CD4-positive, alpha-beta T cell treated with Interleukin-17A for 4 hours (primary cell): Measurements from ENCODE around the gene ITK.

ENCODE experiments used
- DNase-seq: peaks from one replicate; pipeline ENCODE4 v3.0.0-alpha.2; 2020; ENCODE audit warnings: mixed read lengths

Gene ITK

DNA sequence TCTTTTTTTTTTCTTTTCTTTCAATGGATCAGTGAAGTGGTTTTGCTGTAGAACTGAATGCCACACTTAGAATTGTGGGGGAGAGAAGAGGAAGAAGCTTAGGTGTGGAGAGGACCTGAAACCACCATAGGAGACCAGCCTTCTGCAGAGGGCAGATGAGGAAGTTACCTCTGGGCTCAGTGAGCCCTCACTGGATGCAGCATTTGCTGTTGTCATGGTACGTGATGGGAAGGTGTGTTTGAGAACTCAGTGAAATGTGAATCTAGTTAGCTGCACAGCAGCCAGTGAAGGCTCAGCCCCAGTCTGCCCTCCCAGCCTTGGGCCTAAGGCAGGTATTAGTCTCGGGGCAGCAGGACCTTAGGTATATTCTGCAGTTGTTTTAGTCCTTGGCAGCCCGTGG, 102.8 kb downstream of the ITK start:
- peak; percentile 50 for DNase-seq

DNA sequence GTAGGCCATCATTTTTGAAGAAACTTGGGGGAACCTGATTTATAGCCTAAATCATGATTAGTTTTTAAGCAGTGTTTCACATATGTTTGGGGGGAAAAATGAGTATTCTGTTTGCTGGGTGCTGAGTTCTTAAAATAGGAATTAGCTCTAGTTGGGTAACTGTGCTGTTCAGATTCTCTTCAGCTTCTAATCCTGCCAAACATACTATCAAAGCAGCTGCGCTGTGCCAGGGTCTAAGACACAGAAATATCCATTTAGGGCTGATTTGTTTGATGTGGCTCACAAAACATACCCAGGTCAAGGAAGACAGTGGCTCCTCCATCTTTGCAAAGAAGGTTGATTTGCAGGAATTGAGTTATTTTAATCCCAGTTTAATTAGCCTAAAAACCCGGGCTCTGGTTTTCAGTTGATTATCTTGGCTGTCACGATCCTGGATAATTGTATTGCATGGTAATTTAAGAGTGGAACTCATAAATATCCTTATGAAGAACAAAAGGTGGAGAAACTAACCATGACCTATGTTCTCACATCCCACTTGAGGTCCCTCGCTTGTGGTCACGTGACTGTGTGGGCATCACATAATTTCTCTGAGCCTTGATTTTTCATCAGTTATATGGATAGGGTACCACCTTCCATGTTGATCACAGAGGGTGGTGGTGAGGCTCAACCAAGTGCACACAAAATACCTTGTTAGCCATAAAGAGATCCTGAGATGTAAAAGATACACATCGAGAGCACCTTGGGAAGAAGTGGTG, 104.0 kb downstream of the ITK start:
- no peak for DNase-seq

GRCh38 chr5:157285310-157286035, 104.8 kb downstream of the ITK start:
- DNase-seq: no peak

DNA sequence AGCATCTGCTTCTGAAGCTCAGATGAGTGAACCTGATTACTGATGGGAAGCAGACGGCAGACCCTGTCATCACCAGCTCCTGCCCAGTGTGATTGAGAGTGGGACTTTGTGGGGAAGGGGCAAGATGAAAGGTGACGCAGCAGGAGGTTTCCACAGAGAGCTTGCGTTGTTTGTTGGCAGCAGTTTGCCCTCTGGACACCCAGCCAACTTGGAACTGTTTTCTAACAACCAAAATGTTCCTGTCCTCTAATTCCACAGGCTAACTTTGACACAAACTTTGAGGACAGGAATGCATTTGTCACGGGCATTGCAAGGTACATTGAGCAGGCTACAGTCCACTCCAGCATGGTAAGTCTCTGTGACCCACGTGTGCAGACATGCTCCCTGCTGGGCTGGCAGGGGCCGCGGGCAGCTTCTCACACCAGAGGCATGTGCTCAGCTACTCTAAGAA, 106.1 kb downstream of the ITK start:
- DNase-seq: no peak

- no peak for DNase-seq
Observed at GRCh38 chr5:157288405-157289163, 107.9 kb downstream of the ITK start.

- DNase-seq: no peak
Observed at GRCh38 chr5:157289164-157289819, 108.7 kb downstream of the ITK start.

DNA sequence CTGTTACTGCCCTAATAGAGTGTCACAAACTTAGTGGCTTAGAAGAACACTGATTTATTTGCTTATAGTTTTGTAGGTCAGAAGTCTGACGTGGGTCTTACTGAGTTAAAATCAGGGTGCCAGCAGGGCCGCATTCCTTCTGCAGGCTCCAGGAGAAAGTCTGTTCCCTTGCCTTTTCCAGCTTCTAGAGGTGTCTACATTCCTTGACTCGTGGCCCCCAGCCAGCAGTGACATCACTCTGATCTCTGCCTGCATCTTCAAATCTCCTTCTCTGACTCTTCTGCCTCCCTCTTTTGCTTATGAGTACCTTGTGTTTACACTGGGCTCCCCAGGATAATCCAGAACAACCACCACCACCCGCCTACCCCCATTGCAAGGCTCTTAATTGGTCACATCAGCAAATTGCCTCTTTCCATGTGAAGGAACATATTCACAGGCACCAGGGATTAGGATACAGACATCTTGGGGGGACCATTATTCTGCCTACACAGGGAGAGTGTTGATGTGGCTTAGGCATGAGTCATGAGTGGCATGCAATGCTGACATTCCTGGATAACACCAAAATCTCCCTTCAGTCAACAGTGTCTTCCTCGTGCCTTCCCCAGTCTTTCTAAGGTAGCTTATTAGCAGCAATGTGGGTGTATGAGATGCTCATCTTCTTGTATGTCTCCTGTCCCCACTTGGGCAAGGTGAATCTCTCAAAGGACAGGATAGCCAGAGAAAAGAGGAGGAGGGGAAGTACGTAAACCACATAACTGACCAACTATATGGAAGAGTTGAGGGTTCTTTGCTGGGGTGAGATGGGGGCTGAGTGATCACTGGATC, 109.7 kb downstream of the ITK start:
- DNase-seq: peak; percentile 37

GRCh38 chr5:157290981-157291711, 110.5 kb downstream of the ITK start:
- DNase-seq: no peak

DNA sequence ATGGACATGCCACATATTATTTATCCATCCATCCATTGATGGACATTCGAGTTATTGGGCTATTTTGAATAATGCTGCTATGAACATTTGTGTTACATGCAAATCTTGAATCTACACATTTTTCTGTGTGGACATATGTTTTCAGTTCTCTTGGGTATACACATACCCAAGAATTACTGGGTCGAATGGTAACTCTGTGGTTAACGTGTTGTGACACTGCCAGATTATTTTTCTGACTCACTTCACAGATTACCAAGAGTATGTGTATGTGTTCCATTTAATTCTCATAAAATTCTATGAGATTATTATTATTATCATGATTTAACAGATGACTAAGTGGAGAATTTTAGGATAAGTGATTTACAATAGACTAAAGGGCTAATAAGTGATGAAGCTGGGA, 112.0 kb downstream of the ITK start:
- no peak for DNase-seq

GRCh38 chr5:157294407-157295091, 113.9 kb downstream of the ITK start:
- DNase-seq: no peak

DNA sequence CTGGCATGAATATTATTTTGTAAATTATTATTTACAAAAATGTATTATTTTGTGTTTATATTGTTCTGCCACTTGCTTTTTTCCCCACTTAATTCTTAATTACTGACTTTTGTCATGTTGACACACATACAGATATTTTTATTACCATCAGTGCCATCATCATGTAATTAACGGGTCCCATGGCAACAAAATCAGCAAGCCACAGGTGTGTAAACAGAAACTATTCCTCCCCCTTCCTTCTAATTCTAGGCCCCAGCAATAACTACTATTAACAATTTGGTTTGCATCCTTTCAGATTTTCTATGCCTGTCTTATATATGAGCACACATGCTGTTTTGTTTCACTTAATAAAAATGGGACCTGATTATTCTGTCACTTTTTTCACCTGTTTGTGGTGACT, 114.6 kb downstream of the ITK start:
- DNase-seq: no peak

GRCh38 chr5:157300564-157300963, 119.9 kb downstream of the ITK start:
- no peak for DNase-seq

GRCh38 chr5:157301066-157301465, 120.4 kb downstream of the ITK start:
- DNase-seq: no peak

- no peak for DNase-seq
Observed at GRCh38 chr5:157303023-157303422, 122.4 kb downstream of the ITK start.

GRCh38 chr5:157303667-157304327, 123.2 kb downstream of the ITK start:
- peak; percentile 73 for DNase-seq
